VCaP (cell line): ENCODE measurements around the gene POU2F3.

Experiments used
- H3K27ac ChIP-seq: fragments of 450-650 bp; 2 replicates; pipeline ENCODE4 v1.5.1; 2017
- CTCF ChIP-seq: fragments of 450-650 bp; conservative IDR thresholded peaks from 2 replicates; pipeline ENCODE4 v1.5.1; 2017; ENCODE audit warnings: mild to moderate bottlenecking, moderate library complexity

Gene POU2F3

DNA sequence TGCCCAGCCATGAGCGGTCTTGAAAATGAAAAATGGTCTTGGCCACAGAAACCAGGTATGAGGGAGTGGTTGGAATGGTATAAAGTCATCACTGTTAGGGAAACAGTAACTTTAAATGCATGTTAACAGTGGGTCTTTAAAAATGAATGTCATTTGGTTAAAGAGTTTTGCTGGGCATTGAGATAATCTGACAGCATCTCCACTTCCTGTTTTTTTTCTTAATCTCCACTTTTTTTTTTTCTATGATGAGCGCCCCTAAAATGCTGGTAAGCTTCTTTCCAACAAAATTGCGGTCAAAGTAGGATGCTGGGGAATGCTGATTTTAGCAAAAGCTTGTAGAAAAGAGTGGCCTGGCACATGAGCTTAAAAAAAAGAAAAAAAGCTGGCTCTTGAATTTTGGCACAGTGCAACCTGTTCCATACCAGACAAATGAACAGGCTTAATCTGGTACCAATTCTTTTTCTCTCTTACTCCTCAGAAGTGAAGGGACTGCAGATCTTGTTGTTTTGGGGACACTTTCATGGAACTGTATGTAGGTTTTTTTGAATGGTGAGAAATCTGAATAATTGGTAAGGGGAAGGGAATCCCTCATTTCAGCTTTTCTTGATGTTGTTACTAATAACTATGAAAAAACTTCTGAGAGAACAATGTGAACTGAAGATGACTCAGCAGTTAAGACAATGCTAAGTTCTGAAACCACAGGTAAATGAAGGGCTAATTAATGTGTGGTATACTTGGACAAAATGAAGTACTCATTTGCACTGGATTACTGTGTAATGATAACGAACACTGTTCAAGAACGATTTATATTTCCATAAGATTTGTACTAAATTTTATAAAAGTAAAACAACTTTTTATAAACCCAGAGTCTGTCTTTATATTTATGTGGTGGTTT is 93.1 kb downstream of the POU2F3 start:
- no peak for TF ChIP-seq CTCF
- H3K27ac ChIP-seq: no peak overlapping the region

- no peak overlapping the region for H3K27ac ChIP-seq
- TF ChIP-seq CTCF: no peak
Measured at GRCh38 chr11:120333801-120334200, 93.9 kb downstream of the POU2F3 start.

GRCh38 chr11:120334332-120334731 is 94.4 kb downstream of the POU2F3 start:
- no peak overlapping the region for H3K27ac ChIP-seq
- TF ChIP-seq CTCF: no peak

- peak overlapping the region; percentile 99 for H3K27ac ChIP-seq
- peak; percentile 76 for TF ChIP-seq CTCF
Measured at GRCh38 chr11:120334894-120335462, 95.0 kb downstream of the POU2F3 start.

DNA sequence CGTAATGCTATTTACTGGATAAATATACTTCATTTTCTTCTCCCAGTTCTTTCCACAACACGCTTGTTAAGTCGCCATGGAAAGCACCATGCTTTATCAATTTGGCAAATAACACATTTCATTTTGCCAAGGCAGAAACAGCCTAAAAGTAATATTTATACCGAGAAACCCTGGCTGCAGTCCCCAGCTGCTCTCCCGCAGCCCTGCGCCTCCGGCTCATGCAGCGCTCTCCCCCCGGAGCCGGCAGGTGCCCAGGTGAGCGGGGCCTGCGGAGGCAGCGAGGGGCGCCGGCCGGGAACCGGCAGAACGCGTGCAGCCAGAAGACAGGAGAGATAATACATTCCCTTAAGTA is 95.6 kb downstream of the POU2F3 start:
- peak overlapping the region; percentile 99 for H3K27ac ChIP-seq
- TF ChIP-seq CTCF: no peak

GRCh38 chr11:120335908-120336640 is 96.1 kb downstream of the POU2F3 start, which contains the start of gene ARHGEF12:
Gene ARHGEF12, plus strand, starts transcription at chr11:120336413. Its CDS starts 831 bp downstream, at chr11:120337244.
- H3K27ac ChIP-seq: peak within 1 kb of the TSS; percentile 99
- peak; percentile 66 for TF ChIP-seq CTCF
